ENCODE data around the gene LOXHD1. TPM values are rescaled to one million over a fixed set of nuclear protein-coding genes. Genes with fewer than 3 reads are reported as not detected.

LOXHD1 gene
- total RNA-seq, 2 experiments from 2014 or later: 0.11 to 0.45 TPM

- CTCF ChIA-PET: interaction anchor here (1.5 kb wide), 1 partner anchor 173 kb away, joined by 4 read pairs; no protein-coding TSS in a partner anchor
Observed at GRCh38 chr18:46484971-46485370, 172.0 kb downstream of the LOXHD1 start.

DNA sequence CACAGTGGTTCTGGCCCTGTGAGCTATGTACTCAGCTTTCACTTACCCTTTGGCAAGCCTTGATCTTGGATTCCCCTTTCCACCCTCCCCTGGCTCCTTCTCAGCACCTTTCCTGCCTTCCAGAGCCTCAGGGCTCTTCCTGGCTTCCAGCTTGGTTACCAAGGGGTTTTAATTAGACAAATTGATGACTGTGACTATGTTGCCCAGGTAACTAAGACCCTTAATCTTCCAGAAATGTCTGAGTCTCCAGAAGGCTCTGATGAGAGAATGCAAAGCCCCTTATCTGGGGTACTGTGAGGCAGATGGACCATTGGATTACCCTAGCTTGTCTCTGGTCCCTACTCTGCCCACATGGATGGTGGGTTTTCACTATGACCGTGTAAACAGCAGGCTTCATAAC, 174.2 kb downstream of the LOXHD1 start:
- ATAC-seq: no peak
- no peak for TF ChIP-seq CTCF (IDR thresholded peaks at IDR 0.05)
- POLR2A ChIA-PET: no interaction called here
- Mint-ChIP-seq H3K4me3 (no peak overlapping the region), H3K36me3 (ENCODE audit: low read depth) (no peaks in the 10 kb centered on the region), H3K9me3 (no peaks in the 10 kb centered on the region), H3K27me3 (peaks cover 3% of the 10 kb centered on the region), H3K27ac (no peak overlapping the region), H3K4me1 (ENCODE audit: low read depth) (no peaks in the 10 kb centered on the region)
- CTCF ChIA-PET: interaction anchor here (1.5 to 4.4 kb wide), 4 partner anchors 10 to 309 kb away, joined by 3 to 24 read pairs (median 10); a partner anchor contains a TSS
- DNase-seq: no peak
- intact Hi-C loops (cut with micrococcal nuclease): loop anchor here (5.0 kb wide), 1 partner anchor 201 kb away; no protein-coding TSS in a partner anchor

More at GRCh38 chr18:46484971-46485370, 172.0 kb downstream of the LOXHD1 start:
- Mint-ChIP-seq H3K27me3 (peaks cover 3% of the 10 kb centered on the region), H3K4me1 (ENCODE audit: low read depth) (no peaks in the 10 kb centered on the region), H3K9me3 (no peaks in the 10 kb centered on the region), H3K4me3 (no peak overlapping the region), H3K27ac (no peak overlapping the region), H3K36me3 (ENCODE audit: low read depth) (no peaks in the 10 kb centered on the region)
- DNase-seq: no peak
- TF ChIP-seq CTCF (IDR thresholded peaks at IDR 0.05): no peak
- ATAC-seq: no peak
- POLR2A ChIA-PET: no interaction called here
- intact Hi-C loops (cut with micrococcal nuclease): loop anchor here (5.0 kb wide), 1 partner anchor 203 kb away; no protein-coding TSS in a partner anchor

DNA sequence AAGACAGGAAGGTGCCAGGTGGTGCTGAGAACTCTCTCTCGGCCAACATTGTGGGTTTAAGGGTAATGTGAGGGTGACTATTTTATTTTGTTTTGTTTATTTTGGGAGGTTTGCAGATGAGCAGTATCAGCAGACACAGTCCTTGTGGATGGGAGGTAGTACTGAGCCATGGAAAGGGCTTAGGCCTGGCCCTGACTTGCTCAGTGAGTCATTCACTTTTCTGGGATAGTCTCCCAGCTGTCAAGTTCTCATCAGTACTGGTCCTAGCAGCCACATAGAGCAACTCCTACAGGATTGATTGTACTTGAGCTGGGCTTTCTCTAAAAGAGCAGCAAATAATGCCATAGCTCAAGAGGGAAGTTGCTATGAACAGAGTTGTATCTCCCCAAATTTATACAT, 175.2 kb downstream of the LOXHD1 start:
- ATAC-seq (no peak), DNase-seq (no peak)
- no peak overlapping the region for H3K27ac Mint-ChIP-seq
- no peaks in the 10 kb centered on the region for H3K36me3 Mint-ChIP-seq (ENCODE audit: low read depth)
- ChIA-PET POLR2A (interaction anchor here (0.6 kb wide), 1 partner anchor 1884 kb away, joined by 4 read pairs; no protein-coding TSS in a partner anchor), CTCF (interaction anchor here (0.6 to 4.4 kb wide), 10 partner anchors 89 to 335 kb away, joined by 3 to 24 read pairs (median 5); a partner anchor contains a TSS)
- no peak for TF ChIP-seq CTCF (IDR thresholded peaks at IDR 0.05)
- intact Hi-C loops (cut with micrococcal nuclease): loop anchor here (5.0 kb wide), 1 partner anchor 200 kb away; no protein-coding TSS in a partner anchor
- no peaks in the 10 kb centered on the region for H3K9me3 Mint-ChIP-seq
- no peaks in the 10 kb centered on the region for H3K4me1 Mint-ChIP-seq (ENCODE audit: low read depth)
- no peak overlapping the region for H3K4me3 Mint-ChIP-seq
- peaks cover 3% of the 10 kb centered on the region for H3K27me3 Mint-ChIP-seq

DNA sequence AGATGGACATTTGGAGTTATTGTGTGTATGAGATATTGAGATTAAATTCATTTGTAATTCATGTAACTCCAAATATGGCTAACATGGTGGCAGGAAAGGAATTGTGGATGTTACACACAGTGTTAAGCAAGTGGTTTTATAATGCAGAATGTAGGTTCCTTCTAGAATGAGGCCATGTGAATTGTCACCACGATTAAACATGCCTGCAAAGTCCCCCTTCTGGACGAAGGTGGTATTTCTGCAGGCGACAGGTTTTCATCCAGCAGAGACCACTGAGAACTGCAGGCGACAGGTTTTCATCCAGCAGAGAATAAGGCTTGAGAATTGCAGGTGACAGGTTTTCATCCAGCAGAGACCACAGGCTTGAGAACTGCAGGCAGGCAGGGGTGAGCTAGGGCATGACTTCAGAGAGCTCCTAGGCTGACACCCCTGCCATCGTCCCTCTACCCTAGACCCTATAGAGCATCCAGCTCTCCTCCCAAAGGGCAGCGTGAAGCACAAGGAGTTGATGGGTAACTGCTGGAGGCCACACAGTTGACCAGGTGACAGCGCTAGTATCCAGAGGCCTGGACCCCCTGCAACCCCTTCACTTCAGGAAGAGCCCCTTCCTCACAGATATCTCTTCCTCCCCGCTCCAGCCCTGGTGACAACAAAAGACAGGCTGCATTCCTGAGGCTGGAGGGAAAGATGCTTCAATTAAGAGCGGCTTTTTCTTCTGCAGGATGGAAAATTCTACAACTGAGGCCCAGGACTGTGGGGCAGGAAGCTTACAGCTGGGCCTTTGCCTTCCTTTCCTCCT, 175.8 kb downstream of the LOXHD1 start:
- Mint-ChIP-seq H3K27ac (no peak overlapping the region), H3K27me3 (peaks cover 3% of the 10 kb centered on the region), H3K9me3 (no peaks in the 10 kb centered on the region), H3K4me1 (ENCODE audit: low read depth) (no peaks in the 10 kb centered on the region), H3K36me3 (ENCODE audit: low read depth) (no peaks in the 10 kb centered on the region), H3K4me3 (no peak overlapping the region)
- POLR2A ChIA-PET: no interaction called here
- CTCF ChIA-PET: interaction anchor here (0.9 to 4.4 kb wide), 9 partner anchors 88 to 334 kb away, joined by 3 to 24 read pairs (median 6); a partner anchor contains a TSS
- TF ChIP-seq CTCF (IDR thresholded peaks at IDR 0.05): peak; percentile 83
- DNase-seq (peak; percentile 79), ATAC-seq (peak; percentile 78)
- intact Hi-C loops (cut with micrococcal nuclease): loop anchor here (5.0 kb wide), 1 partner anchor 199 kb away; no protein-coding TSS in a partner anchor

- Mint-ChIP-seq H3K4me1 (ENCODE audit: low read depth) (peaks cover 3% of the 10 kb centered on the region), H3K9me3 (no peaks in the 10 kb centered on the region), H3K36me3 (ENCODE audit: low read depth) (no peaks in the 10 kb centered on the region), H3K4me3 (no peak overlapping the region), H3K27me3 (peaks cover 3% of the 10 kb centered on the region), H3K27ac (no peak overlapping the region)
- intact Hi-C loops (cut with micrococcal nuclease): loop anchor here (5.0 kb wide), 1 partner anchor 198 kb away; no protein-coding TSS in a partner anchor
- ChIA-PET CTCF (interaction anchor here (1.5 to 4.4 kb wide), 4 partner anchors 180 to 333 kb away, joined by 3 to 24 read pairs (median 6); no protein-coding TSS in a partner anchor), POLR2A (no interaction called here)
- DNase-seq (no peak), ATAC-seq (no peak)
- no peak for TF ChIP-seq CTCF (IDR thresholded peaks at IDR 0.05)
Observed at GRCh38 chr18:46480226-46480625, 176.8 kb downstream of the LOXHD1 start.
